ENCODE measurements around the gene RNF130. TPM values are rescaled to one million over a fixed set of nuclear protein-coding genes. Genes with fewer than 3 reads are reported as not detected.
"Not testable (repeated sequence)": the region's sequence is repeated elsewhere in the genome, so short reads cannot be mapped to it uniquely, and the experiment has no call there.

RNF130 gene
- total RNA-seq, 1 donor from 2014 or later: 45.9 TPM

- peak overlapping the region; percentile 57 for H3K27ac ChIP-seq (replicated peaks)
- no peaks in the 10 kb centered on the region for H3K27me3 ChIP-seq (ENCODE audit: low read depth)
- H3K36me3 ChIP-seq: peaks cover 4% of the 10 kb centered on the region
- no peak overlapping the region for H3K4me3 ChIP-seq
- TF ChIP-seq CTCF (IDR thresholded peaks at IDR 0.05; ENCODE audit: borderline replicate concordance): no peak
- intact Hi-C loops (cut with micrococcal nuclease): no loop called here
- H3K4me1 ChIP-seq: peaks cover 27% of the 10 kb centered on the region
- no peaks in the 10 kb centered on the region for H3K9me3 ChIP-seq (replicated peaks)
- DNase-seq: no peak
Observed at GRCh38 chr5:180026320-180026719, 45.2 kb downstream of the RNF130 start.

- no peak overlapping the region for H3K4me3 ChIP-seq
- TF ChIP-seq CTCF (IDR thresholded peaks at IDR 0.05; ENCODE audit: borderline replicate concordance): no peak
- no peak overlapping the region for H3K27ac ChIP-seq (replicated peaks)
- peaks cover 4% of the 10 kb centered on the region for H3K36me3 ChIP-seq
- H3K9me3 ChIP-seq (replicated peaks): no peaks in the 10 kb centered on the region
- intact Hi-C loops (cut with micrococcal nuclease): no loop called here
- no peaks in the 10 kb centered on the region for H3K27me3 ChIP-seq (ENCODE audit: low read depth)
- peaks cover 19% of the 10 kb centered on the region for H3K4me1 ChIP-seq
- DNase-seq: no peak
Observed at GRCh38 chr5:180021900-180022299, 49.7 kb downstream of the RNF130 start.

- no peak overlapping the region for H3K4me3 ChIP-seq
- intact Hi-C loops (cut with micrococcal nuclease): no loop called here
- peaks cover 4% of the 10 kb centered on the region for H3K36me3 ChIP-seq
- no peak overlapping the region for H3K27ac ChIP-seq (replicated peaks)
- H3K9me3 ChIP-seq (replicated peaks): no peaks in the 10 kb centered on the region
- H3K27me3 ChIP-seq (ENCODE audit: low read depth): no peaks in the 10 kb centered on the region
- no peak for TF ChIP-seq CTCF (IDR thresholded peaks at IDR 0.05; ENCODE audit: borderline replicate concordance)
- H3K4me1 ChIP-seq: peaks cover 6% of the 10 kb centered on the region
- no peak for DNase-seq
Observed at GRCh38 chr5:180020176-180020575, 51.4 kb downstream of the RNF130 start.

GRCh38 chr5:180018347-180019060, 53.1 kb downstream of the RNF130 start:
- Histone ChIP-seq H3K27ac (replicated peaks) (no peak overlapping the region), H3K4me3 (no peak overlapping the region), H3K27me3 (ENCODE audit: low read depth) (no peaks in the 10 kb centered on the region), H3K36me3 (no peaks in the 10 kb centered on the region), H3K9me3 (replicated peaks) (no peaks in the 10 kb centered on the region), H3K4me1 (peaks cover 9% of the 10 kb centered on the region)
- TF ChIP-seq CTCF (IDR thresholded peaks at IDR 0.05; ENCODE audit: borderline replicate concordance): no peak
- no peak for DNase-seq
- intact Hi-C loops (cut with micrococcal nuclease): no loop called here

- H3K27ac ChIP-seq (replicated peaks); H3K9me3 ChIP-seq (replicated peaks); intact Hi-C loops (cut with micrococcal nuclease); H3K27me3 ChIP-seq (ENCODE audit: low read depth); DNase-seq; H3K4me3 ChIP-seq: not testable (repeated sequence)
- peaks cover 10% of the 10 kb centered on the region for H3K4me1 ChIP-seq
- peaks cover 22% of the 10 kb centered on the region for H3K36me3 ChIP-seq
Observed at GRCh38 chr5:180015523-180015922, 56.0 kb downstream of the RNF130 start.

- Histone ChIP-seq H3K27ac (replicated peaks) (no peak overlapping the region), H3K27me3 (ENCODE audit: low read depth) (no peaks in the 10 kb centered on the region), H3K4me1 (peaks cover 10% of the 10 kb centered on the region), H3K4me3 (no peak overlapping the region), H3K36me3 (peaks cover 25% of the 10 kb centered on the region), H3K9me3 (replicated peaks) (no peaks in the 10 kb centered on the region)
- DNase-seq: no peak
- TF ChIP-seq CTCF (IDR thresholded peaks at IDR 0.05; ENCODE audit: borderline replicate concordance): no peak
- intact Hi-C loops (cut with micrococcal nuclease): no loop called here
Observed at GRCh38 chr5:180013678-180014077, 57.9 kb downstream of the RNF130 start.
